Gastrocnemius medialis (tissue), 4 donors: ENCODE measurements around the gene FGD5. TPM values are rescaled to one million over a fixed set of nuclear protein-coding genes. Genes with fewer than 3 reads are reported as not detected.

Experiments used
- ATAC-seq, 2 donors: fragments of 150-250 bp; one replicate each; pipeline ENCODE4 v1.9.1; 2016
- DNase-seq, 2 donors: peaks; one replicate each; pipeline ENCODE4 v3.0.0-alpha.2; 2019
- H3K27ac ChIP-seq, 4 donors: fragments of 200-600 bp; sonication (generic); 1 replicate in 1 of 4; 2 replicates in 3 of 4; pipeline ENCODE4 v1.5.1; 2016 to 2018; ENCODE audit warnings: mild to moderate bottlenecking in 2 of 4, moderate library complexity in 1 of 4
- H3K27me3 ChIP-seq, 3 donors: fragments of 200-600 bp; sonication (generic) in 2 of 3; 1 replicate in 1 of 3; 2 replicates in 2 of 3; pipeline versions ENCODE4 v1.5.1 to v1.6.0; 2016 to 2019; ENCODE audit warnings: mild to moderate bottlenecking in 1 of 3, moderate library complexity in 1 of 3
- H3K36me3 ChIP-seq, 2 donors: fragments of 200-600 bp; sonication (generic) in 1 of 2; one replicate each; pipeline ENCODE4 v1.5.1; 2017 to 2018
- H3K4me1 ChIP-seq, 2 donors: fragments of 200-600 bp; sonication (generic) in 1 of 2; one replicate each; pipeline ENCODE4 v1.5.1; 2016 to 2017; ENCODE audit warnings: mild to moderate bottlenecking in 2 of 2
- H3K4me3 ChIP-seq, 4 donors: fragments of 200-600 bp; sonication (generic) in 3 of 4; 1 replicate in 1 of 4; 2 replicates in 3 of 4; pipeline ENCODE4 v1.5.1; 2016 to 2019; ENCODE audit warnings: mild to moderate bottlenecking in 2 of 4
- H3K9me3 ChIP-seq, 3 donors: fragments of 200-600 bp; sonication (generic) in 2 of 3; 1 replicate in 1 of 3; 2 replicates in 2 of 3; pipeline ENCODE4 v1.5.1; 2016 to 2019
- POLR2A ChIP-seq, 2 donors: fragments of 450-650 bp; IDR thresholded peaks; one replicate each; pipeline ENCODE4 v1.6.1; 2017; ENCODE audit warnings: antibody characterized with exemption in 2 of 2, mild to moderate bottlenecking in 2 of 2, moderate library complexity in 2 of 2
- in situ Hi-C, 4 donors: fragments of 200-750 bp; cut with MboI; loops; one replicate each; pipeline versions ENCODE4 v1.15.0 to v1.8.0; 2017; ENCODE audit warnings: low sequenced_read_pairs in 4 of 4
- intact Hi-C: fragments of 100-400 bp; cut with DNase I; formaldehyde crosslinking; loops from one replicate; pipeline ENCODE4 v1.15.1; 2023; ENCODE audit warnings: low total_unique reads
- total RNA-seq, 4 donors: library from RNA; depleted of rRNA; stranded (reverse); fragments of >200 nt; gene quantifications; one replicate each; pipeline versions ENCODE4 v1.1.0 to v1.2.3, GENCODE V29; 2016
- TF ChIP-seq, protein P1 (sequence below), 5 experiments: fragments of 450-650 bp in 3 of 5; fragments of 200-600 bp in 2 of 5; sonication (generic) in 2 of 5; IDR thresholded peaks in 4 of 5; conservative IDR thresholded peaks in 1 of 5; 1 replicate in 4 of 5; 2 replicates in 1 of 5; pipeline ENCODE4 v1.5.1; 2016 to 2019; ENCODE audit warnings: antibody characterized with exemption in 5 of 5, mild to moderate bottlenecking in 3 of 5, moderate library complexity in 3 of 5

Gene FGD5
- total RNA-seq, 4 donors from 2014 or later: 4.4 to 8.4 (median 5.2) TPM

DNA sequence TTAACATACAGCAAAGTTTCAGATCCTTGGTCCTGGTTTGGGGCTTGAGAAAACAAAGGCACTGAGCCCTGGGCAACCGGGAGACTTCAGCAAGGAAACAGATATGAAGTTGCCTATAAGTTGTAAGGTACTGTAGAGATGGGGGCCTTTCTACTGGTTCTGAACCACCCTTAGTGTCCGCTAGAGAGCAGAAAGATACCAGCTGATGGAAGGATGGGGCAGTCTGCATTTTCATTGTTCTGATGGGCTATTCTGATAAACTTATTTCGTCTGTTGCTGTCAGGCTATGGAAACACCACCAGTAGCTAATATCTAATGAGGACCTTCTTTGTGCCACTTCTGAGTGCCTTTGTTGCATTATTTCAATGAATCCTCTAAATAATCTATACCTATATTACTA, 38.7 kb downstream of the FGD5 start:
- H3K27me3 ChIP-seq: no peaks in the 10 kb centered on the region
- no peak overlapping the region for H3K27ac ChIP-seq
- H3K4me1 ChIP-seq: peaks cover 10 to 27% of the 10 kb centered on the region in 2 donors
- no peak for TF ChIP-seq POLR2A (IDR thresholded peaks at IDR 0.05)
- TF ChIP-seq, protein P1, sequence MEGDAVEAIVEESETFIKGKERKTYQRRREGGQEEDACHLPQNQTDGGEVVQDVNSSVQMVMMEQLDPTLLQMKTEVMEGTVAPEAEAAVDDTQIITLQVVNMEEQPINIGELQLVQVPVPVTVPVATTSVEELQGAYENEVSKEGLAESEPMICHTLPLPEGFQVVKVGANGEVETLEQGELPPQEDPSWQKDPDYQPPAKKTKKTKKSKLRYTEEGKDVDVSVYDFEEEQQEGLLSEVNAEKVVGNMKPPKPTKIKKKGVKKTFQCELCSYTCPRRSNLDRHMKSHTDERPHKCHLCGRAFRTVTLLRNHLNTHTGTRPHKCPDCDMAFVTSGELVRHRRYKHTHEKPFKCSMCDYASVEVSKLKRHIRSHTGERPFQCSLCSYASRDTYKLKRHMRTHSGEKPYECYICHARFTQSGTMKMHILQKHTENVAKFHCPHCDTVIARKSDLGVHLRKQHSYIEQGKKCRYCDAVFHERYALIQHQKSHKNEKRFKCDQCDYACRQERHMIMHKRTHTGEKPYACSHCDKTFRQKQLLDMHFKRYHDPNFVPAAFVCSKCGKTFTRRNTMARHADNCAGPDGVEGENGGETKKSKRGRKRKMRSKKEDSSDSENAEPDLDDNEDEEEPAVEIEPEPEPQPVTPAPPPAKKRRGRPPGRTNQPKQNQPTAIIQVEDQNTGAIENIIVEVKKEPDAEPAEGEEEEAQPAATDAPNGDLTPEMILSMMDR (IDR thresholded peaks at IDR 0.05 in 4 of 5, conservative IDR thresholded peaks at IDR 0.05 in 1 of 5): no peak
- no peak overlapping the region for H3K4me3 ChIP-seq
- in situ Hi-C loops (no loop called here), intact Hi-C loops (no loop called here)
- ATAC-seq: no peak
- peaks cover 0 to 10% (median 0%) of the 10 kb centered on the region in 3 donors for H3K9me3 ChIP-seq
- no peak for DNase-seq
- H3K36me3 ChIP-seq: no peaks in the 10 kb centered on the region

- TF ChIP-seq POLR2A (IDR thresholded peaks at IDR 0.05): no peak
- TF ChIP-seq, protein P1 (IDR thresholded peaks at IDR 0.05 in 4 of 5, conservative IDR thresholded peaks at IDR 0.05 in 1 of 5): no peak
- Histone ChIP-seq H3K27ac (no peak overlapping the region), H3K9me3 (peaks cover 0 to 10% (median 0%) of the 10 kb centered on the region in 3 donors), H3K36me3 (no peaks in the 10 kb centered on the region), H3K4me1 (peaks cover 14 to 30% of the 10 kb centered on the region in 2 donors), H3K4me3 (no peak overlapping the region), H3K27me3 (no peaks in the 10 kb centered on the region)
- no peak for DNase-seq
- no peak for ATAC-seq
- intact Hi-C loops (no loop called here), in situ Hi-C loops (no loop called here)
These were observed 39.3 kb downstream of the FGD5 start for GRCh38 chr3:14858105-14858504.

DNA sequence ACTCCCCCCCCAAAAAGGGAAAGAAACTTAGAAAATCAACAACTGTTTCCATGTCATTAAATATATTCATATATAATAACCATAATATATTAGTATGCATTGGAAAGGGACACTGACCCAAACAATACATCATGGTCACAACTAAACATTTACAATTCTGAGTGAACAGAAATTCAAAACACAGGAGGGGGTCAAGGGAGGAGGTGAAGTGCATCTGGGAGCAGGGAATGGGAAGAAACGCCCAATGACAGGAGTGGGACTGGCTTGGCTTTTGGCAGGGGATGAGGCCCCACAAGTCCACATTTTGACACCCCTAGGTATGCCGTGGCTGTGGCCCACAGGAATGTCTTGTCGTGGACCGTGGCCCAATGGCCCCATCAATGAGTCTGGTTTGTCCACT, 41.1 kb downstream of the FGD5 start:
- intact Hi-C loops: loop anchor here (5.0 kb wide), 2 partner anchors 42 to 57 kb away; no protein-coding TSS in a partner anchor
- in situ Hi-C loops: no loop called here
- H3K27ac ChIP-seq: no peak overlapping the region
- TF ChIP-seq, protein P1 (IDR thresholded peaks at IDR 0.05 in 4 of 5, conservative IDR thresholded peaks at IDR 0.05 in 1 of 5): no peak
- TF ChIP-seq POLR2A (IDR thresholded peaks at IDR 0.05): no peak
- no peak overlapping the region for H3K4me3 ChIP-seq
- DNase-seq: no peak
- H3K4me1 ChIP-seq: peaks cover 16 to 33% of the 10 kb centered on the region in 2 donors
- no peaks in the 10 kb centered on the region for H3K36me3 ChIP-seq
- H3K27me3 ChIP-seq: no peaks in the 10 kb centered on the region
- H3K9me3 ChIP-seq: peaks cover 0 to 10% (median 0%) of the 10 kb centered on the region in 3 donors
- no peak for ATAC-seq

DNA sequence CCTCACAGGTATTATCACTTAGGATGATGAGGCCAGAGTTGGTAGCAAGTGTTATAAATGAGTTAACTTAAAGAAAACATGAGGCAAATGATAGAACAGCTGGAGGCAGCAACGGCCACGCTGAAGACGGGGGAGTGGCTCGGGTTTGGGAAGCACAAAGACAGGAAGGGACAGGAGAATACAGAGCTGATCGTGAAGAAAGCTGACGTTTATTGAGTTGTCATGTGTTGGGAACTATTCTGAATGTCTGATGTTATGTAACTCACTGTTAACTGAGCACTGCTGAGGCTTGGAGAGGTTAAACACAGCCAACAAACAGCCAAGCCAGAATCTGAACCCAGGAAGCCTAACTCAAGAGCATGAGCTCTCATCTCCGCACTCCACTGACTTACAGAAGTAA, 42.3 kb downstream of the FGD5 start:
- in situ Hi-C loops: no loop called here
- Histone ChIP-seq H3K9me3 (peaks cover 0 to 7% (median 0%) of the 10 kb centered on the region in 3 donors), H3K36me3 (no peaks in the 10 kb centered on the region), H3K4me1 (peaks cover 16 to 33% of the 10 kb centered on the region in 2 donors), H3K4me3 (no peak overlapping the region), H3K27ac (peak overlapping the region; percentile 52 to 56 (median 54)), H3K27me3 (no peaks in the 10 kb centered on the region)
- intact Hi-C loops: loop anchor here (5.0 kb wide), 2 partner anchors 41 to 56 kb away; no protein-coding TSS in a partner anchor
- DNase-seq (no peak), ATAC-seq (peak; percentile 51 to 60)
- TF ChIP-seq, protein P1 (IDR thresholded peaks at IDR 0.05 in 4 of 5, conservative IDR thresholded peaks at IDR 0.05 in 1 of 5): no peak
- no peak for TF ChIP-seq POLR2A (IDR thresholded peaks at IDR 0.05)
